NCI-H1105 (cell line): ENCODE results near the gene SLC37A2.

Experiments used
- DNase-seq: peaks from one replicate; lab custom pipeline; 2025; lab: John Stamatoyannopoulos, UW

The SLC37A2 gene

DNA sequence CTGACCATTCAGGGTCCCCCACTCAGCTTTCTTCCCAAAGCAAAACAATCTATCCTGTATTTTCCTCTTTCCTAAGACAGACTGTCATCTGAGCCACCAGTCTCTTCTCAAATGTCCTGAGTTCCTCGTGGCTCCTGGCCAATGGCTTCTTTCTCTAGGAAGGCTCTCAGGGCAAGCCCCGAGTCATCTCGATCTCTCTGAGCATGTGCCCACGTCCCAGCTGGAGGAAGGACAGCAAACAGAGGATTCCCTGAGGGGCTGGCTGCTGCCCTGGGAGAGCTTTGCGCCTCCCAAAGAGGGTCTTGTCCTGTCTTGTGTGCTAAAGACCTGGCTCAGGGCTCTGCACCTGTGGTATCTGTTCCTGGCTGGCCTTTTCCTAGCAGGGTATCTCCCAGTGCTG is 8.3 kb downstream of the SLC37A2 start:
- no peak for DNase-seq

GRCh38 chr11:125071846-125072217 is 8.7 kb downstream of the SLC37A2 start:
- DNase-seq: no peak

- no peak for DNase-seq
Observed at GRCh38 chr11:125072218-125072960, 9.3 kb downstream of the SLC37A2 start.

DNA sequence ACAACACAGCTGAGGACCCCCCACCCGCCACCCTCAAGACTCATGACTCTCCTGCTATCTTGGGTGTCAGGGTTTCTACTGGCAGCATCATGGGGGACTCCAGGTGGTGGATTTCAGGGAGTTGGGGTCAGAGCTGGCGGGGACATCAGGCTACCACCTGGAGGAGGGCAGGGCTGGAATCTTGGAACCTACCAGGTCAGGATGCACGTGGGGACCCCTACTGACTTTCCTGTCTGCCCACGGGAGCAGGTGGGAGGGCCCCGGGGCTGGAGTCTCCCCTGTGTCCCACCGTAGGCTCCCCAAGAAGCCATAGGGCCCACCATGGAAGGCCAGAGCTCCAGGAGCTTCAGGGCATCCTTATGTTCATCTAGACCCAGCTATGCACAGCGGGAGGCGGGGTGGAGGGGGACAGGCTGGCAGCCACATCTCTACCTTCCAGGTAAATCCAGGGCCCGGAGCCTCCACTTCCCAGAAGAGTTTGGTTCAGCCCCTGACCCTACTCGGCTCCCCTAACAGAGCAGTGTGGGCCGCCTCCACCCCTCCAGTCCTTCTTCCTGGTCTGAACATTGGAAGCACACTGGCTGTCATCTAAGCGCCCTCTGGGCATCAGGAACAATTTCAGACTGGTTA is 10.0 kb downstream of the SLC37A2 start:
- DNase-seq: no peak

- DNase-seq: no peak
Observed at GRCh38 chr11:125073616-125074483, 10.7 kb downstream of the SLC37A2 start.

DNA sequence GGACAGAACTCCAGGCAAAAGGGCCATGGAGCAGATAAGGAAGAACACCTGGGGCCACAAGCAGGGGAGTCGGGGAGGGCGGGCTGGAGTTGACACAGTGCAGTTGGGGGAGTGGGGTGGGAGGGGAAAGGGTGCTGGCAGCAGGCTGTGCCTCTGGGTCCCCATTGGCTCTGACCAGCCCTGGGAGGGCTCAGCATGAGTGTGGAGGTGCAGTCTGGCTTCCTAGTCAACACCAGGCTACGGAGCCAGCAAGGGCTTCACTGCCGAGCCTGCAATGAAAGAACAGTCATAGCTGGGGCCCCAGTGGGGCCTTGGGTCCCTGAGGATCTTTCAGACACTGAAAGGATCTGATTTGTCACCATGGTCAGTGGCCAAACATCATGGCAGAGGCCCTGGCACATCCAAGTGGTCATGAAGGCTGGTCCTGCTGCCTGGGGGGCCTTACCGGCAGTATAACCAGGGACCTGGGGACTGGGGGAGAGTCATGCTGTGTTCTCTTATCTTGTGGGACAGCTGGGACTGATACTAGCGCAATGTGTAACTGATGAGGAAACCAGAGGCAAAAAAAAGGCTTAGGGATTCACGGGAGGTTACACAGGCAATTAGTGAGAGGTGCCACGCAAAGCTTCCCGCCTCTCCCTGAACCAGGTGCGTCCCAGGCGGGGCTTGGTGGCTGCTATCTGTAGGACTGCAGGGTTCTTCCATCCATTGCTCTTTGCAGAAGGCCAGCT is 11.6 kb downstream of the SLC37A2 start:
- DNase-seq: no peak

DNA sequence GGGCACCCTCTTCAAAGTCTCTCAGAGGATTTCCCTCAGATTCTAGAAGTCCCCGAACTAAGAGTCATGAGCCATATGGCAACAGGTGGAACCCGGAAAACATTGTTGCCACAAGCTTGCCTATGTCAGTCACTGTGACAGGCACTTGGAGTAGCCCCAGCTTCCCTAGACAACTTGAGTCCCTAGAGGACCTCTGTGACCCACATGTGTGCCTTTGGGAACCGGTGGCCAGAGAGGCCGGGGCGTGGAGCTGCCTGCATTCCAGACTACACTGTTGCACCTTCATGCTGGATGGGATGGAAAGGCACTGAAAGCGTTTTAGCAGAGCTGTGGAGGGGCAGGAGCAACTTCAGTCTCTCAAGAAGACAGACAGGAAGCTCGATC is 12.1 kb downstream of the SLC37A2 start:
- DNase-seq: no peak

GRCh38 chr11:125075900-125076317 is 12.8 kb downstream of the SLC37A2 start:
- DNase-seq: no peak

- DNase-seq: no peak
Observed at GRCh38 chr11:125076378-125076945, 13.4 kb downstream of the SLC37A2 start.

DNA sequence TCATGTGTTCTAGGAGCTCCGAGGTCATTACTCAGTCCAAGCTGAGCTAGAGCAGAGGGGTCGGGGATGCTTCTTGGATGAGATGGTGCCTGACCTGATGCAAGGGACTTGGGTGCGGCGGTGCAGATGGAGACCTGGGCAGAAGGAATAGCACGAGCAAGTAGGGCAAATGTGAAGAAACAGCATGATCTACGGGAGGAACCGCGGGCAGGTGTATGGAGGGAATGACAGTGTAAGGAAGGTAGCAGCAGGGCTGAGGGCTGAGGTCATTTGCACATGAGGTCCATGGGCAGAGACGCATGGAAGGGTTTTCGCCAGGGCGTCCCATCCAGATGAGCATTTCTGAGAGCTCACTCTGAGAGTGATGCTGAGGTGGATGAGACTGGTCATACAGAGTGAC is 14.9 kb downstream of the SLC37A2 start:
- DNase-seq: no peak

- DNase-seq: no peak
Observed at GRCh38 chr11:125078516-125079140, 15.5 kb downstream of the SLC37A2 start.

DNA sequence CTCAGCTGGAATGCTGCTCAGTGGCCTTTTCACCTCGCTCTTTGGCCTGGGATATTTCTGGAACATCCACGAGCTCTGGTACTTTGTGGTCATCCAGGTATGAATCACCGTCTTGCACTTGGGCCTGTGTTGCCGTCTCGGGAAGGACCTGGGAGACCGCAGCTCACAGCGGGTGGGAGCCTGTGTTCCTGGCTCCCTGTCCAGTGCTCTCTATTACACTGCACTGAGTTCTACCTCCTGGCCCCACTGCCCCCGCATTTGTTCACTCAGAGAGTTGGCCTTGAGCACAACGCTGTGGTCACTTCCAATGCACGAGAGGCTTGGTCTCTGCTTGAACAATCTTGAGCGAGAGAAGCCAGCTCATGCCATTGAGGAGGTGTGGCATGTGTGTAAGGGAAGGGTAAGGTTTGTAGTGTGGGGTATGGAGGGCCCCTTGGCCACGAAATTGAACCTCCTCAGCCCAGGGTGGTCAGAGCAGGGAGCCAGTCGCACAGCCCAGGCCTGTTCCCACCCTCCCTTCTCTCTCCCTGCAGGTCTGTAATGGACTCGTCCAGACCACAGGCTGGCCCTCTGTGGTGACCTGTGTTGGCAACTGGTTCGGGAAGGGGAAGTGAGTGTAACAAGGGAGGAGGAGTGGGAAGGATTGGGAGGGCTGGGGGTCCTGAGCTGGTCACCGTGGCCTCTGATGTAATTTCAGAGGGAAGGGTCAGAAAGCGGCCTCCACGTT is 16.2 kb downstream of the SLC37A2 start:
- no peak for DNase-seq

DNA sequence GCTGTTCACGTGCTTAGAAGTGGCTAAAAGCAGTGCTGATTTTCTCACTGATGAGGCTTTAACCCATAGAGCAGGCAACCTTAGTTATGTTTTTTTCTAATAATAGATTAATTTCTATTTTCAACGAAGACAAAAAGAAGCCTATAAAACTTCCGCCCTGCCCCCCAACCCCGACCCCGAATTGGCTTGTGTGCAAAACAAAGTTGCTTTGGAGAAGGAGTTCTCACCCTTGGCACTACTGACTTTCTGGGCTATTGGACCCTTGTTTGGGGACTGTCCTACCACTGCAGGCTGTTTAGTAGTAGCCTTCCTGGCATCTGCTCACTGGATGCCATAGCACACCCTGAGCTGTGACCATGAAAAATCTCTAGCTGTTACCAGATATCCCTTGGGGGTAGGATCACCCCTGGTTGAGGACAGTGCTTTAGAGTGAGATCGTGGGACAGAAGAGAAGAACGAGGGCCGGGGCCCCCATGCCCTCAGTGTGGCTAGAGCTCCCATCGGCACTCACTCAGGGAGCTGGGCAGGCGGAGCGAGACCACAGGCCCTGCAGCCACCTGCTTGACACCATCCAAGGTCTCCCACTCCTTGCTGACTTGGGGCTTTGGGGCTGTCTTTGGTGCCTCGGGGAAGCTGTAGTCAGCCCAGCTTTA is 16.9 kb downstream of the SLC37A2 start:
- DNase-seq: no peak

DNA sequence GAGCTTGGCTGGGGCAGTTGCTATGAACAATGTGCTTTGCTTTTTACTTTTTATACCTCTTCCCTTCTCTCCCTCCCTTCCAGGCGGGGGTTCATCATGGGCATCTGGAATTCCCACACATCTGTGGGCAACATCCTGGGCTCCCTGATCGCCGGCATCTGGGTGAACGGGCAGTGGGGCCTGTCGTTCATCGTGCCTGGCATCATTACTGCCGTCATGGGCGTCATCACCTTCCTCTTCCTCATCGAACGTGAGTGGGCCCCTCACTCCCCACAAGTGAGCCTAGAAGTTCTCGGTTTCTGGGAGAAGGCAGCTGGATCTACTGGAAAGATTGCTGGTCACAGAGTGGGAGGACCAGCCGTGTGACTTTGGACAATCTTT is 17.4 kb downstream of the SLC37A2 start:
- no peak for DNase-seq

- no peak for DNase-seq
Observed at GRCh38 chr11:125081098-125081798, 18.1 kb downstream of the SLC37A2 start.

DNA sequence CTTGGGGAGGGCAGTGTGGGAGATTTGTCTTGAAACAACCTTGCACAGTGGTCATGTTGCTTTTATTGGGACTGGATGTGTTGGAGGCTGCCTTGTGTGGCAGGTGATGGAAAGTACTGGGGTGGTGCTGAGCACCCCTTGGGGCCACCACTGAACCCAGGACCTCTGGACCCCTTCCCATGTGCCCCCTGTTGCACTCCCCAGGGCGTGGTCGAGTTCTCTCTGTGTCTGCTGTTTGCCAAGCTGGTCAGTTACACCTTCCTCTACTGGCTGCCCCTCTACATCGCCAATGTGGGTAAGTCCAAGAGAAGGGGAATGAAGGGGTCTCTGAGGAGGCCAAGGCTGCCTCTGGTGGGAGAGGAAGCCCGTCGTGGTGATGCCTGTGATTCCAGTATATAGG is 18.9 kb downstream of the SLC37A2 start:
- DNase-seq: no peak

DNA sequence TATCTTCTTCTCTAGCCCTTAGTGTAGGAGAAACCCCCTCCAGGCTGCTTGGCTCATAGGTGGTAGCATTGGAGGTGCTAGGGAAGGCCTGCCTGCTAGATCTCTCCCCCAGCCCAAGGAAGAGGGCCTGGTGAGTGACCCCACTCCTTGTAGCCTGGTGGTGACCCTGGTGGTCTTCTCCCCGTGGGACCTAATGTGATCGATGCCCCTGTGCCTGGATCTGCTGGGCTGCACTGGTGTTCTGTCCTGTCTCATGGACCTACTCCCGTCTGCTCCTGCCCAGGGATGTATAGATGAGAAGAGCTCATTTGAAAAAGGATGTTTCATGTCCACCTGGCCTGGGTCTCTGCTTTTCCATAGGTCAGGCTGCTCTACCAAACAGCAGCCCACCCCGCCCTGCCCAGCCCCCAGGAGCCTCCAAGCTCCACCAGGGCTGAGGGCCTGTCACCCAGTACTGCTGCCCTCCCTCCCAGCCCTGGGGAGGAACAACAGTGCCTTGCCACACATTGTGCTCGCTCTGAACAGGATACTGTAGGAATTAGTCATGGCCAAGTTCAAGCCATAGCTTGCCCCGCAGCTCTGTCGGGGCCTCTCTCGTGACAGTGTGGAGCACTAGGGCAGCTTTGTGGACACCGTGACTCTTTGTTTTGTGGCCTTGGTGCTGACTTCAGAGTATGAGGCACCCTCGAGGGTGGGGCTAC is 19.7 kb downstream of the SLC37A2 start:
- DNase-seq: no peak

GRCh38 chr11:125083312-125084056 is 20.4 kb downstream of the SLC37A2 start:
- no peak for DNase-seq
